LNCaP clone FGC (cell line): ENCODE data around the gene SMARCA4.

Source experiments
- DNase-seq: peaks from one replicate; pipeline ENCODE4 v3.0.0-alpha.2; 2011; ENCODE audit warnings: low read depth
- H3K4me3 ChIP-seq: 2 replicates; pipeline ENCODE4 v1.5.1; 2011; ENCODE audit warnings: mild to moderate bottlenecking, low read depth, low read length, control low read depth
- CTCF ChIP-seq: IDR thresholded peaks from 2 replicates; pipeline ENCODE4 v1.5.1; 2012; ENCODE audit warnings: mild to moderate bottlenecking; ENCODE audit not compliant: control insufficient read depth, insufficient read depth; ENCODE audit errors: extremely low read depth

Gene SMARCA4

GRCh38 chr19:10968527-10969135, 7.8 kb downstream of the SMARCA4 start:
- TF ChIP-seq CTCF: no peak
- DNase-seq: no peak
- no peak overlapping the region for H3K4me3 ChIP-seq

GRCh38 chr19:10971107-10971726, 10.4 kb downstream of the SMARCA4 start:
- no peak overlapping the region for H3K4me3 ChIP-seq
- TF ChIP-seq CTCF: no peak

GRCh38 chr19:10975374-10976130, 14.7 kb downstream of the SMARCA4 start:
- DNase-seq: no peak
- TF ChIP-seq CTCF: no peak
- H3K4me3 ChIP-seq: no peak overlapping the region

More at GRCh38 chr19:10971107-10971726, 10.4 kb downstream of the SMARCA4 start:
- DNase-seq: no peak

- H3K4me3 ChIP-seq: no peak overlapping the region
- no peak for DNase-seq
- no peak for TF ChIP-seq CTCF
Measured at GRCh38 chr19:10976131-10976892, 15.5 kb downstream of the SMARCA4 start.

GRCh38 chr19:10977742-10978092, 16.9 kb downstream of the SMARCA4 start:
- H3K4me3 ChIP-seq: no peak overlapping the region
- TF ChIP-seq CTCF: no peak
- DNase-seq: no peak

- DNase-seq: no peak
- TF ChIP-seq CTCF: no peak
- H3K4me3 ChIP-seq: no peak overlapping the region
Measured at GRCh38 chr19:10979951-10980381, 19.1 kb downstream of the SMARCA4 start.
